ENCODE measurements around the gene TMEM45B. TPM values are rescaled to one million over a fixed set of nuclear protein-coding genes. Genes with fewer than 3 reads are reported as not detected.
A peak's percentile ranks its signal among the peaks of the same experiment; 100 is the strongest.
"Not testable (repeated sequence)": the region's sequence is repeated elsewhere in the genome, so short reads cannot be mapped to it uniquely, and the experiment has no call there.

Gene TMEM45B
- polyA plus RNA-seq, 1 donor, result 0.66 TPM

DNA sequence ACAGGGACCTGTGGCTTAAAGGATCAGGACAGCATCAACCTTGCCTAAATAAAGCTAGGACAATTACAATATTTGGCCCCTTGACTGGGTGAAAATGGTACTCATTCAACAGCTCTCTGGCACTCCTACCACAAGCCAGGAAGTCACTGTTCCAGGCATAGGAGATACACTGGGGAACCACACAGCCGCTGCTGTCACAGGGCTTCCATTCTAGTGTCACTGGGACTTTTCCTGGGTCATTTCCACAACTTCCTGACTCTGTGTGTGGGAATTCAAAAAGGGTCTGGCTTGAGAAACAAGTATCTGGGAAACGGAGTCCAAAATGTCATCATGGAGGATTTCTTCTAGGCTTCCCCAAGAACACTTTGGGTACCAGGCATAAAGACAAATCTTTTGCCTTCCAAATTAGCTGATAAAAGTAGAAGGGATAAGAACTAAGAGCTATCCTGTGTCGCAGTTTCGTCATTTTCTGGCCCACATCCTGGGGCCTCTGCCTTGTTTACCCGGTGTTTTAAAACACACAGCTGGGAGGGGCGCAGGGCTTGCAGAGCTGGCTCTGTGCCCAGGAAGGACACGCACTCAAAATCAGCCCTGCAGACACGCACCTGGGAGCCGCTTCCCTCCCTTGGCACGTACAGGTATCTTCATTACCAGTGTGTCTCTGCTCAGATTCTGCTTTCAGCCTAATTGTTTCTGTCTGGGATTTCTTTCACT is 38.0 kb downstream of the TMEM45B start:
- peak; percentile 38 for DNase-seq

DNA sequence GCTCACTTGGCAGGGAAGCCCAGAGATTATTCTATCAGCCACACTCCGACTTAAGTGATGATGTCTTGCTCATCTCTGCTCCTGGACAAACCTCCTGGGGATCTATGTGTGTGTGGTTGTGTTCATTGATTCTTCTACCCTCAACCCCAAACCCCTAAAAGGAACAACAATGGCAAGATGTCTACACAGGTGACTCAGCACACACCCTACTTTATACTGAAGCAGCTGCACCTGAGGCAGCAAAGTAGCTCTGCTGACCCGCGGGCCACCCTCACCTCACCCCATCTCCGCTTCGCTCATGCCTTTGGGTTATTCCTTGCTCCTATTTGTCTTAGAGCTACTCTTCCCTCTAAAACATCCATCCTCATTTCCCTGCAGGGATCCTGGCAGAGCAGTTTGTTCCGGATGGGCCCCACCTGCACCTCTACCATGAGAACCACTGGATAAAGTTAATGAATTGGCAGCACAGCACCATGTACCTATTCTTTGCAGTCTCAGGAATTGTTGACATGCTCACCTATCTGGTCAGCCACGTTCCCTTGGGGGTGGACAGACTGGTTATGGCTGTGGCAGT is 38.7 kb downstream of the TMEM45B start:
- DNase-seq, result no peak

DNA sequence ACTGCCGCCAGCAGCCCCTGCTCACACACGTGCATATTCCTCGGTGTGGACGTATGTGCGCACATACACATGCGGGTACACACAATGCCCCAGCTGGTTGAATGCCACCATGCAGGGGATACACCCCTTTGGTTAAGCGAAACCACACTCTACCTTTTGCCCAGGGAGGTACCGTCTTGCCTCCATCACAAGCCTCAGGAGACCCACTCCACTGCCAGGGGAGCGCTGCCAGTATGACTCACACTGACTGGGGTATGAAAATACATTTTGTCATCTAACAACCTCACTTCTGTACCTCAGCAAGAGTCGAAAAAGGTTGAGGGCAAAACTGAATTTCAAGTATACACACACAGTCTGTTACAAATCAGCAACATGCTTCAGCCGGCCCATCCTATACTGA is 39.4 kb downstream of the TMEM45B start:
- no peak for DNase-seq

DNA sequence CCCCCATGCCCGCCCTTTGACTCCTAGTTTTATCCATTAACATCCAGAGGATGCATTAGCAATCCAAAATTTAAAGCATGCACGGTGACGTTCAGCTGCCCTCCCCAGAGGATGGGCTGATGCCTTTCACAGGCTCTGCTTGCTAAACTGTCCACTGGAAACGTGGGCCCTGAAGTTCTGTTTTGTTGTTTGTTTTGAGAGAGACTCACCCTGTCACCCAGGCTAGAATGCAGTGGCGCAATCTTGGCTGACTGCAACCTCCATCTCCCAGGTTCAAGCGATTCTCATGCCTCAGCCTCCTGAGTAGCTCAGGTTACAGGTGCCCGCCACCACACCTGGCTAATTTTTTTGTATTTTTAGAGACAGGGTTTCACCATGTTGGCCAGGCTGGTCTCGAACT is 40.4 kb downstream of the TMEM45B start:
- no peak for DNase-seq

DNA sequence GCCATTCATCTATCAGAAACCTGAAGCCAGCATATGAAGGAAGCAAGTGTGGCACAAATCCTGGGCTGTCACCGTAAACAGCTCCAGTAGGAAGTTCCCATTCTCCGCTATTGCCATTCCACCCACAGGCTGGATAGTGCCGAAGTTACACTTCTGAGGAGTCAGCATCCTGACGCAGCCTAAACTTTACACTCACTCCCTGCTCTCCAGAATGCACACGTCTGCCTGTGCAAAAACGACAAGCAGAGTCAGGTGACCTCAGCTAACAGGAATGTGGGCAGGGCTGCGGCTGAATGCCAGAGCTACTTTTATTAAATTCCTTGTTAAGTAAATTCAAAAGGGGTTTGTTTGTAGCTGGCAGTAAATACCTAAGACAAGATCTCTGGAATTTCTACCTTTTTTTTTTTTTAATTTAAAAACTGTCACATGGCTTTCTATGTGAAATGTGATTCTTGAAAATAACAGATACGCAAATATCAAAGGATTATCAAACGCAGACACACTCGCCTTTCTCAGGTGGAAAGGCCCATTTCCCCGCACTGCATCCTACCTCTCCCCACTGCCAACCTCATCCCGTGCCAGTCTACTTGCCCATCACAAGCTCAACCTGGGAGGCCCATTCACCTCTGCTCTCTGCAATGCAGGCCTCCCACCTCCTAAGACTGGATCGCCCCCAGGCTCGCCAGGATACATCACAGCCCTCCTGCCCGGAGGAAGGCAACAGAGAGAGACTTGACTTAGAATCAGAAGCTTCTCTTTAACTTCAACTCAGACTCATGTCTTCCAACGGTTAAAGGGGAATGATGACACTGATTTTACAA is 46.3 kb downstream of the TMEM45B start:
- DNase-seq, result peak; percentile 19

DNA sequence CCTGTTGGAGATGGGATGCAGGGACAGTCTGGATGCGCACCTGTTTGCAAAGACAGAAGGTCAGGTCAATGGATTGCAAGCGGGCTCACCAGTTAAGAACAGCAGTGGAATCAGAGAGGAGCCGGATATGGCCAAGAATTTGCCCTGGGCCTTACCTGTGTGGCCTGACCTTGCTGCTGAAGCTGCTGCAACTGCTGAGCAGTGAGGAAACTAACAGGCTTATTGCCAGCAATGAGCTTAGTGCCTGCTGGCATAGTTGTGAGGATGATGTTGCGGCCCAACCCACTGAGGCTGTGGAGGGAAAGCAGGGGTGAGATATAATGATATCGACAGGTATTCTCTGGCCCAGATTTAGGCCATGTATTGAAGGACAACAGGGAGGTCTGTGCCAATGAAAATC is 49.2 kb downstream of the TMEM45B start:
- no peak for DNase-seq

DNA sequence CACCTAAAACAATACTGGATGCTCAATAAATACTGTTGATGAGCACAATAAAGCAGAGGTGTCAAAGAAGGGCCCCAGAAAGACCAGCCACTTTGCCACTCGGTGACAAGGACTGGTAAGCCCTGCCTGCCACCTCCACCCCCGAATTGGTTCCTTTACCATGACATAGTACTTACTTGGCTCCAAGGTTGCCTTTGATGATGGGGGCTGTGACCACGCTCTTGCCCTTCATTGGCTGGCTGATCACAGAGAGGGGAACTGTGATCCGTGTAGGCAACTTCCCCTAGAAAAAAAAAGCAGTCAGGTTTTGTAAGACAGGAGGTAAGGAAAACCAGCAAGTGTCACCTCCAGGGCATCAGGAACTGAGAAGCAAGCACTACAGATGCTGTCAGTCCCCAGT is 50.1 kb downstream of the TMEM45B start:
- no peak for DNase-seq

DNA sequence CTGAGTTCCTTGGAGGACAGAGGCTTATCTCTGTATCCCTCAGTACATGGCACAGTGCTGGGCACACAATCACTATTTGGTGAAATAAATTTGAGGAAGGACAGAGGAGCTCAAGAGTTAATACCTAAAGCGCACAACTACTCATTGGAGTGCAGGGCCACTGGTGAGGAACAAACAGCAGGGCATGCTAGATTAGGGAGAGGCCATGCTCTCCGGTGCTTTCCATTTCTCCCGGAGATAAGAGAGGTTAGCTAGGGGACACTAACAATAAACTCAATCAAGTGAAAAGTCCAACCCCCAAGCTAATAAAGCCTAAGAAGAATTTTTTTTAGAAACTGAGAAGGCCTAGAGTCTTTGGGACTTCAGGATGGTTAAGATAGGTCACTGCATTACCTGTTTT is 50.7 kb downstream of the TMEM45B start:
- no peak for DNase-seq

DNA sequence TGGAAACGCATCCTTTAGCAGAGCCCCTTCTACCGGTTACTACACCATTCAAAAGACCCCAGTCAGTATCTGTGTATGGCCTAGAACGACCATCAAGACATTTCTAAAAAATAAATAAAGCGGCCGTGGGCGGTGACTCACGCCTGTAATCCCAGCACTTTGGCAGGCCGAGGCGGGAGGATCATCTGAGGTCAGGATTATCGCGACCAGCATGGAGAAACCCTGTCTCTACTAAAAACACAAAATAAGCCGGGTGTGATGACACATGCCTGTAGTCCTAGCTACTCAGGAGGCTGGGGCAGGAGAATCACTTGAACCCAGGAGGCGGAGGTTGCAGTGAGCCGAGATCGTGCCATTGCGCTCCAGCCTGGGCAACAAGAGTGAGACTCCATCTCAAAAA is 53.0 kb downstream of the TMEM45B start:
- not testable (repeated sequence) for DNase-seq

DNA sequence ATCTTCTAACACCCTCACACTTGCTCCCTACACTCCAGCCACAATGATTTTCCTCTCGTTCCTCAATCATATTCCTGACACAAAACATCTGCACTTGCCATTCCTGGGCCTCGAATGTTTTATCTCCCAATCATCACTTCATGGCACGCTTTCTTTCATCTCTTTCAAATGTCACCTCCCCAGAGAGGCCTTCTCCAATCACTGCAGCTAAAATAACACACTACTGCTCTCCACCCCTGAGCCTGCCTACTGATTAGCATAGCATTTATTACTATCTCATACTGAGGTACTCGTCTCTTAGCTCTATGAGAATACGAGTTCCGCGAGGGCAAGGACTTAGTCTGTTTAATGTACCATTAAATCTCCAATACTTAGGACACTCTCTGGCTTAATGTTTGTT is 56.3 kb downstream of the TMEM45B start:
- DNase-seq, result no peak

DNA sequence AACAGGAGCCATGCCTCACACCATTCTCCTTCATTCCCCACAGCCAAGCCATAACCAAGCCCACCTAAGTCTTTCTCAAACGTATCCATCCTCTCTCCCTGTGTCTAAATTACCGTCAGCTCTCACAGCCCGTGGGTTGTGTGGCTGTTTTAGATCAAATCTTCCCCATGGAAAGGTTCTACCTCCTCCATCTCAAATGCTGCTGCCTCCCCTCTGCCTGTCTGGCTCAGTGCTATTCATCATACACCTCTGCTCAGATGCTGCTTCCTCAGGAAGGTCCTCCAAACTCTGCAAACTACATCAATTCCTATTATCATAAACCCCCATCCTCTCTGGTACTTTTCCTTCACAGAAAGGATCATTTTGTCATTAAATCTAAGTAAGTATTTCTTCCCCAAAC is 64.7 kb downstream of the TMEM45B start:
- DNase-seq, result no peak

DNA sequence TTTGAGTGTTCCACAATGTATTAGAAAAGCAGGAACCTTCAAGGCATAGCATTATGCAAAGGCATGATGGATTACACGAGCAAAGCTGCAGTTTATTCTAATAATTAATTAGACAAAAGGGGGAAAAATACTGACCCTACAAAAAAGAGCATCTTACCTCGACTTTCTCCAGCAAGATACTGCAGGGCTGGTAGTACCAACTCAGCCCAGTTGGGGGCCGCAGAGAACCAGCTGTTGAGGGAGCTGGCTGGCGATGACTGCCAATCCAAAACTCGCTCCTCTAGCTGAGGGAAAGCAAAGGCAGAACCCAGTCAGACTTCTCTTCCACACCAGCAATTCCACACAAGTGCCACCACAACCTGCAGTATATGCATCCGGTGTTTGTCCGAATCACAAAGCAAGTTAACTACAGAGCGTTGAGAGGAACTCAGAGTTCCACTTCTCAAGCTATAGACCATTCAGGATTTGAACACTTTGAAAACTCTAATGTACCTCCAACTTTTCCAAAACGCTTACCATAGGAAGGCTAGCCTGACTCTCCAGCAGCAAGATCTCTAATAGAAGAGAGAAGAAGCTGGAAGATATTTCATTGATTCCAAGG is 66.0 kb downstream of the TMEM45B start:
- DNase-seq, result no peak

DNA sequence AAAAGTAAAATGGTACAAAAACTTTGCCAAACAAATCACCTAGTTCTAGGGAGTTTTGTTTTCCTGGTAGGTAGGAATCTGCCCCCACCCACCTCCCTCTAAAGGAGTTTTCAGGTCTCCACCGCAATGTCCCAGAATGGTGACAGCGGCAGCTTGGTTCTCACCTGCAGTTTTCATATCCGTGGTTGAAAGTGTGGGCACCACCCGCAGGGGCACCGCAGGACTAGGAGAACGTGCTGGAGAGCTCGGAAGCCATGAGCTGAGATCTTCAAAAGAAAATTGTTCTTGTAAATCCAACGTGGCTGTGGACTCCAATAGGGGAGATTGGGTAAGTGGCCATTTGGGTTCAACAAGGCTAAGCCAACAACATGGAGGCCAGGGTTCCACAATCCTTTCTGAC is 68.9 kb downstream of the TMEM45B start:
- DNase-seq, result no peak

DNA sequence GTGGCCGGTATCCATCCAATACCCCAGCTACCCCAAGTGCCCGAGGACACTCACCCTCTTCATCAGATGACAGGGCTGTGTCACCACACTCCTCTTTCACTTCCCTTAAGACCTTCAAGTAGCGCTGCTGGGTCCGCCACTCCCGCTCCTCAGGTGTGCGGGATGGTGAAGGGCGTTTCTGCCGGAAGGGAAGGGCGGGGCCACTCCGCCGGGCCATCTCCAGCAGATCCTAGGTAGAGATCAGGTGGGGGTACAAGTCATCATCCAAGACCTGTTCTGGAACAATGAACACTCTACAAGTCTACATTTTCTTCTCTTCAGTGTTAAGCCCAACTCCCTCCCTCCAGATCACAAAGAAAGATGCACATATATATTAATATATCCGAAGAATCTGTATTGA is 69.7 kb downstream of the TMEM45B start:
- DNase-seq, result no peak

DNA sequence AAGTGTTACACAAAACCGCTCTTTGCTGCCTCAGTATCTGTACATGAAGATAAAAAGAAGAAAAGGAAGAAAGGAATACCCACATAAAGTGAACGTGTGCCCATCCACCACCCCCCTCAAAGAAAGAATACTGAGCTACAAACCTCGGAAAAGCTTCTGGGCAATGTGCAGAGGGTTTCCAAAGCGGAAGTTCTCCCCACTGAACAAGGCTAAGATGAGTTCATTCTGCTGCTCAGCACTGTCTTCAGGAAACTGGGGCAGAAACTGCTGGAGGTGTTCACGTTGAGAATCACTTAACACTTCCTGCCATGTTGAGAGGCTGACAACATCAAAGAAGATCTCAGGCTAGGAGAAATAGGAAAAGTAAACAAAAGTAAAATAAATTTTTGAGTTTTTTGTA is 72.8 kb downstream of the TMEM45B start:
- no peak for DNase-seq

DNA sequence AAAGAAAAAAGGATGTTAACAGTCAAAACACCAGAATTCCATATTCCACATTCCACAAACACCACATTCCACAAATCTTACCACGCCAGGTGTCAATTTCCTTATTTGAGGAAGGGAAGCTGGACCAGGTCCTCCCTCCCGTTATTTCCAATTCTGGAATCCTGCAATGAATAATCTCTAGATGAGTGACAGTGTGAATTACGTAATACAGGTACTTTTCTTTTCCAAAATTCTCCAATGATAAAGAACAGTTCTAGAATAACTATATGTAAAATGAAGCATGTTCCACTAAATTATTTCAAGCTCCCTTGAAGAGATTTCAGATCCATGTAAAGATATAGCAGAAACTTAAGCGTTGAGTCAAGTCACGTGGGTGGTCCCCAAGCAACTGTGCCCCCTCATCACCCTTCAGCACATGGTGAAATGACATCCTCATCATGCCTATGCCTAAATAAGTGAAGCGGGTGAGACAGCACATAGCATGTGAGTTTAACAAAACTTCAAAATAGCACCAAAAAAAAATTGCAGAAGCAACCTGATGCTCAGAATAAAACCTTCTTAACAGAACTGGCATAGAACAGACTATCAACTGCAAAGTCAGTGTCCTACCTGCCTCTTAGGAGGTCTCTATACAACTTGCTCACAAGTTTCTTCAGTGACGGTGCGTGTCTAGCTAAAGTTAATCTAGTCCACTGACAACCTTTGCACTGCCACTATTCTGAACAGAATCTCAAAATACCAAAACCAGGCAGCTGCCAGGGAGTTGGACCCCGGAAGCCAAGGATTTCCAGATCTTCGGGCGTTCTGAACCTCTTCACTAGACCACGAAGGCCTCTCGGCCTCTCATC is 78.9 kb downstream of the TMEM45B start:
- DNase-seq, result no peak

DNA sequence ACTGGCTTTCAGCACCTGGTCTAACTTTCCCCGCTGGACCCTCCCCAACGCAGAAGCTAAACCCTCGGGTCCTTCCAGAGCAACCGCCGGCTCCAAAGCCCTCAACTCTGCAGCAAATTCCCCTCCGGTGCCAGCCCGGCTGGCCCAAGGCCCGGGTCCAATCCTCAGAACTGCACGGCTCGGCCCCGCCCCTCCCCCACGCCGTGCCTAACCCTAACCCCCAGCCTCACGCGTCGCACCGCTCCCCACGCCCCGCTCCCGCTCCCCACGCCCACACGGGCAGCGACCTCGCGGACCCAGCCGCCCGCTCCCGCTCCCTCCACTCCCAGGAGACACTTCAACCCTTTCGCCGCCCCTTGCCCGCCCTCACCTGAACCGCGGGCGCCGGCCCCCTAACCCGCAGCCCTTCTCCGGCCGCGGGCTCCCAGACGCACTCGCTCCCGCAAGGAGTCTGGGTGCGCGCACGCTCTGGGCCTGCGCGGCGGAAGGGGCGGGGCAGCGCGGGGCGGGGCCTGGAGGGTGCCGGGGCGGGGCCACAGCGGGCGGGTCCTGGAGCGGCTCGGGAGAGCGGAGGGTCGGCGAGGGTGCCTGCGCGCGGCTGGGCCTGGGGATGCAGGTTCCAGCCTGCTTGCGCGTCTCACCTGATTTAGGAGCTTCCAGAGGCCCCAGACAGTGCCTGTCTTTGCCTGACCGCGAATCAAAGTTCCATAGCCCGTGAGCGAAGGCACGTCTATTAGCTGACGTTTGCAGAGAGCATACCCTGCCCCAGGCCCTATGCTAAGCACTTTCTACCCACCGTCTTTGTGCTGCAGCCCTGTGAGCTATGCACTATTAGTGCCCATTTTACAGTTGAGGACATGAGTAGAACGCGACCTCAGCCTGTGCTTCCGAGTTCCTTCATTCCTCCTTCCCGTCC is 79.7 kb downstream of the TMEM45B start, which contains the start of gene NFRKB:
NFRKB (minus strand) TSS at position 453 of the 916 bp plus-strand sequence. CDS start 2,729 bp downstream, outside the sequence.
- DNase-seq, result peak; percentile 85

DNA sequence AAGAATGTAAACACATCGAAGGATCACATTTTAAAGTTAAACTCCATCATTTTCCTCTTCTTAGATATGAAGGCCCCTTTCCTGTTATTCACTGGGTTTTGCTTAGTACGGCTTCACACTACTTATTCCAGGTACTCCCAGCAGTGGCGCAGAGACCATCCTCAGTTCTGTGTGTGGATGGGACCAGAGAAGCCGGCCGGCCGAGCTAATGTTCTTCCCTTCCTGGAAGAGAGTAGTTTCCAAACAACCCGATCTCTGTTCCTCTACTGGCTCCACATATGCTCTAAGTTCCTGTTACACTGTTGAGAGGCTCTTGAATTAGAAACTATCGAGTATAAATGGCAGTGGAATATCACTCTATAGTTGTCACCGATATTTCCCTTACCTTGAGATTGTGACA is 80.4 kb downstream of the TMEM45B start:
- DNase-seq, result no peak

DNA sequence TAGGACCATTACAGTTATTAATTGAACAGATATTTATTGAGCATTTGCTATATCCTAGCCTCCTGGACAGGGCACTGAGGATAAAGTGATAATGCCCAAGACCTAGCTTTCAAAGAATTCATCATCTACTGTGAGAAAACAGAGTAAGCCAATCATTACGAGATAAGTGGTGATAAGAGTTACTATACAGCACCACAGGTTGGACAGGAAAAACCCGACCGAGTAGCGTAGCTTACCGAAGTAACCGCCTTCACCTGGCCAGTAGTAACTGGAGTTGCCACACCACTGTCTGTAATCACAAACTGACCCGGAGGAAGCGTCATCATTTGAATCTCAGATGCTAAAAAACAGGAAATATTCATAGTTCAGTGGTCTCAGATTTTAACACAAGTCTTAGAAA is 89.8 kb downstream of the TMEM45B start:
- DNase-seq, result no peak

Data from hindlimb muscle (tissue), 1 donor.